Karpas-422 (cell line): ENCODE data around the gene ALS2CL. TPM values are rescaled to one million over a fixed set of nuclear protein-coding genes. Genes with fewer than 3 reads are reported as not detected.

Experiments
- DNase-seq: peaks from one replicate; pipeline ENCODE4 v3.0.0-alpha.2; 2015
- H2AFZ ChIP-seq: fragments of 200-600 bp; sonication (generic); 2 replicates; pipeline ENCODE4 v1.6.1; 2014; ENCODE audit warnings: antibody characterized with exemption, low read length, mixed read lengths
- H3K27ac ChIP-seq: fragments of 200-600 bp; sonication (generic); 2 replicates; pipeline ENCODE4 v1.5.1; 2014; ENCODE audit warnings: mild to moderate bottlenecking, low read length, moderate library complexity
- H3K27me3 ChIP-seq: fragments of 200-600 bp; sonication (generic); 2 replicates; pipeline ENCODE4 v1.6.1; 2014; ENCODE audit warnings: low read length, mixed read lengths
- H3K36me3 ChIP-seq: fragments of 200-600 bp; sonication (generic); 2 replicates; pipeline ENCODE4 v1.6.1; 2014; ENCODE audit warnings: low read length, mixed read lengths; ENCODE audit not compliant: insufficient read depth
- H3K4me1 ChIP-seq: fragments of 200-600 bp; sonication (generic); 2 replicates; pipeline ENCODE4 v1.6.1; 2014; ENCODE audit warnings: mild to moderate bottlenecking, low read length, mixed read lengths
- H3K4me2 ChIP-seq: fragments of 200-600 bp; sonication (generic); 2 replicates; pipeline ENCODE4 v1.6.1; 2014; ENCODE audit warnings: low read length, low read depth, mild to moderate bottlenecking; ENCODE audit not compliant: poor library complexity, severe bottlenecking
- H3K4me3 ChIP-seq: fragments of 200-600 bp; sonication (generic); 2 replicates; pipeline ENCODE4 v1.5.1; 2014; ENCODE audit warnings: mild to moderate bottlenecking, antibody characterized with exemption, low read length, mixed read lengths
- H3K79me2 ChIP-seq: fragments of 200-600 bp; sonication (generic); 2 replicates; pipeline ENCODE4 v1.6.1; 2014; ENCODE audit warnings: mild to moderate bottlenecking, low read length, mixed read lengths
- H3K9ac ChIP-seq: fragments of 200-600 bp; sonication (generic); 2 replicates; pipeline ENCODE4 v1.6.0; 2014; ENCODE audit warnings: low read length
- H3K9me2 ChIP-seq: fragments of 200-600 bp; sonication (generic), shearing (Covaris generic); replicated peaks from 2 replicates; pipeline ENCODE4 v1.6.0; 2014; ENCODE audit warnings: mild to moderate bottlenecking, low read length, moderate library complexity; ENCODE audit not compliant: insufficient read depth
- H3K9me3 ChIP-seq: fragments of 300-700, 200-600 bp; sonication (generic); 2 replicates; pipeline ENCODE4 v1.6.1; 2014; ENCODE audit warnings: low read length, mixed read lengths
- H4K20me1 ChIP-seq: fragments of 200-600 bp; sonication (generic); 2 replicates; pipeline ENCODE4 v1.6.1; 2014; ENCODE audit warnings: mild to moderate bottlenecking, antibody characterized with exemption, low read length, low read depth; ENCODE audit not compliant: insufficient read depth
- total RNA-seq: library from RNA; depleted of rRNA; stranded (reverse); fragments of >200 nt; shearing (Covaris generic); gene quantifications from 2 replicates; pipeline ENCODE4 v1.2.3, GENCODE V29; 2014; ENCODE audit warnings: low replicate concordance

ALS2CL gene
- total RNA-seq, 1 experiment from 2014 or later = not detected

- Histone ChIP-seq H3K27me3 (no peaks in the 10 kb centered on the region), H3K9me2 (no peaks in the 10 kb centered on the region), H3K4me1 (0 out of 2 replicates have a peak, but pooled peaks cover 2% of the 10 kb centered on the region), H3K4me3 (no peak overlapping the region), H3K36me3 (no peaks in the 10 kb centered on the region), H3K79me2 (no peaks in the 10 kb centered on the region), H3K9me3 (no peaks in the 10 kb centered on the region), H2AFZ (no peak overlapping the region), H4K20me1 (no peaks in the 10 kb centered on the region), H3K4me2 (no peak overlapping the region), H3K27ac (no peak overlapping the region), H3K9ac (no peak overlapping the region)
- DNase-seq = no peak
Observed at GRCh38 chr3:46731795-46732194, 38.3 kb upstream of the ALS2CL start.

DNA sequence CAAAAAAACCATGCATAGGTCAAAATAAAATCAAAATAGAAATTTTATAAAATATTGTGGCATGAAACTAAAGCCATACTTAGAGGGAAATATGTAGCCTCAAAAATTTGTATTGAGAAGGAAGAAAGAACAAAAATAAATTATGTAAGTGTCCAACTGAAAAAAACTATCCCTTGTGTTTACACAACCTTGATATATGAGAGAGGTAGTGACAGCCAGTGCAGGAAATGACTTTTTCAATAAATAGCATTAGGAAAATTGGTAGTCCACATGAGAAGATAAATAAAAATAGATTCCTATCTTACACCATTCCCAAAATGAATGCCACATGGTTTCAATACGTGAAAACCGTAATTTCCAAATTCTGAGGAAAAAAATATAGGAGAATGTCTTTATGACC, 37.3 kb upstream of the ALS2CL start:
- H3K4me3 ChIP-seq = no peak overlapping the region
- H4K20me1 ChIP-seq = no peaks in the 10 kb centered on the region
- no peaks in the 10 kb centered on the region for H3K27me3 ChIP-seq
- 0 out of 2 replicates have a peak, but pooled peaks cover 2% of the 10 kb centered on the region for H3K4me1 ChIP-seq
- H3K27ac ChIP-seq = no peak overlapping the region
- no peak overlapping the region for H3K9ac ChIP-seq
- no peak overlapping the region for H2AFZ ChIP-seq
- H3K79me2 ChIP-seq = no peaks in the 10 kb centered on the region
- no peak for DNase-seq
- H3K4me2 ChIP-seq = no peak overlapping the region
- H3K9me3 ChIP-seq = no peaks in the 10 kb centered on the region
- H3K9me2 ChIP-seq = no peaks in the 10 kb centered on the region
- H3K36me3 ChIP-seq = no peaks in the 10 kb centered on the region

DNA sequence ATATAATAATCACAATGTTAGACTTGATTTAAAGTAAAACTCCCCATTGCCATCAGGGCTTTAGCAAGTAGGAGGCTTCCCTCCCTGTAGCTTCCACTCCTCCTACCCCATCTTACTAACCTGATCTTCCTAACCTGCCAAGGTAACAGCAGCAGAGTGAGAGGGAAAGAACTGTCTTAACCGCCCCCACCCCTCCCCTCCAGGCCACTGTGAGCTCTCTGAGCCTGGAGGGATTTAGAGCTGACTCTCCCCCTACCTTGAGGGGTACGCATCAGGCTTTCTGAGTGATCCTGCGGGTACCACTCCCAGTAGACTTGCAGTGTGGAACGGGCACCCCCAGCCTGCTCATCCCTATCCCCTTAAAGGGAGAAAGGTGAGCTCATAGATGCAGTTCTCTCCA, 35.6 kb upstream of the ALS2CL start:
- Histone ChIP-seq H3K27me3 (no peaks in the 10 kb centered on the region), H3K9ac (no peak overlapping the region), H3K4me2 (no peak overlapping the region), H3K9me3 (no peaks in the 10 kb centered on the region), H3K4me1 (0 out of 2 replicates have a peak, but pooled peaks cover 2% of the 10 kb centered on the region), H3K27ac (no peak overlapping the region), H2AFZ (no peak overlapping the region), H4K20me1 (no peaks in the 10 kb centered on the region), H3K4me3 (no peak overlapping the region), H3K9me2 (no peaks in the 10 kb centered on the region), H3K79me2 (no peaks in the 10 kb centered on the region), H3K36me3 (no peaks in the 10 kb centered on the region)
- DNase-seq = no peak

GRCh38 chr3:46725621-46726314, 32.3 kb upstream of the ALS2CL start:
- Histone ChIP-seq H3K9me3 (no peaks in the 10 kb centered on the region), H3K9ac (no peak overlapping the region), H3K9me2 (no peaks in the 10 kb centered on the region), H3K4me2 (no peak overlapping the region), H3K79me2 (no peaks in the 10 kb centered on the region), H3K4me1 (no peaks in the 10 kb centered on the region), H3K27ac (no peak overlapping the region), H4K20me1 (no peaks in the 10 kb centered on the region), H3K4me3 (no peak overlapping the region), H3K27me3 (no peaks in the 10 kb centered on the region), H3K36me3 (no peaks in the 10 kb centered on the region), H2AFZ (no peak overlapping the region)
- DNase-seq = no peak

DNA sequence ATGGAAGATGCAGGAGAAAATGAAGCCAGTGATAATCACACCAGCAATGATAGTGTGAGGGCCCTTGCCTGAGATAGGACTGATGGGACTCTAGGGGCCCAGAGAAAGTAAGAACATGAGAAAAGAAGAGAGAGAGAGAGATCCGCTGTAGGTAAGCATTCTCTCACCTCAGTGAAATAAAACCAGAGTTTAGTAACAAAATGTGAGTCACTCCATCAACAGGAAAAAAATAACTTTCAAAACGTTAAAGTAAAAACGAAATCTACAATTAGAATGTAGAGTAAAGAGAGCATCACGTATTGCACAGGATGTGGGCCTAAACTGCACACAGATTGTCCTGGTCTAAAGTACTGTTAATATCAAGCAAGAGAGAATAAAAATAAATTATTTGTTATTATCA, 30.9 kb upstream of the ALS2CL start:
- Histone ChIP-seq H3K9me2 (no peaks in the 10 kb centered on the region), H3K9ac (no peak overlapping the region), H4K20me1 (no peaks in the 10 kb centered on the region), H3K9me3 (no peaks in the 10 kb centered on the region), H3K4me1 (no peaks in the 10 kb centered on the region), H3K27ac (no peak overlapping the region), H3K27me3 (no peaks in the 10 kb centered on the region), H2AFZ (no peak overlapping the region), H3K4me3 (no peak overlapping the region), H3K4me2 (no peak overlapping the region), H3K79me2 (no peaks in the 10 kb centered on the region), H3K36me3 (no peaks in the 10 kb centered on the region)
- no peak for DNase-seq

DNA sequence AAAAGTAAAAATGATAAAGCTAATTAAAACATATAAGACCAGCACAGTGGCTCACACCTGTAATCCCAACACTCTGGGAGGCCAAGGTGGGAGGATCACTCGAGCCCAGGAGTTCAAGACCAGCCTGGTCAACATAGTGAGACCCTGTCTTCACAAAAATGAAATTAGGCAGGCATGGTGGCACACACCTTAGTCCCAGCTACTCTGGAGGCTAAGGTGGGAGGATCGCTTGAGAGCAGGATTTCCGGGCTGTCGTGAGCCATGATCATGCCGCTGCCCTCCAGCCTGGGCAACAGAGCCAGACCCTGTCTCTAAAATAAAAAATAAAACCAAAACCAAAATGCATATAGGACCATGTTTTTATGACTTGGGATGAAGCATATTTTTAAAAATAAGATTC, 29.0 kb upstream of the ALS2CL start:
- Histone ChIP-seq H3K36me3 (no peaks in the 10 kb centered on the region), H4K20me1 (no peaks in the 10 kb centered on the region), H3K9ac (no peak overlapping the region), H2AFZ (no peak overlapping the region), H3K4me1 (no peaks in the 10 kb centered on the region), H3K79me2 (no peaks in the 10 kb centered on the region), H3K27me3 (no peaks in the 10 kb centered on the region), H3K4me2 (no peak overlapping the region), H3K27ac (no peak overlapping the region), H3K9me2 (no peaks in the 10 kb centered on the region), H3K9me3 (no peaks in the 10 kb centered on the region), H3K4me3 (no peak overlapping the region)
- DNase-seq = no peak

DNA sequence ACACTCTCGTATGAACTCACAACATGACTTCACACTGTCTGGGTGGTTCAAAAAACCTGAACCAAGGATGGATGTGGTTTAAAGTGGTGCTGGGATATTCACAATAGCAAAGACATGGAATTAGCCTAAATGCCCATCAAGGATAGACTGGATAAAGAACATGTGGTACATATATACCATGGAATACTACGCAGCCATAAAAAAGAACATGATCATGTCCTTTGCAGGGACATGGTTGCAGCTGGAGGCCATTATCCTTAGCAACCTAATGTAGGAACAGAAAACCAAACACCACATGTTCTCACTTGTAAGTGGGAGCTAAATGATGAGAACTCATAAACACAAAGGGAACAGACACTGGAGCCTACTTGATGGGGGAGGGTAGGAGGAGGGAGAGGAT, 27.5 kb upstream of the ALS2CL start:
- no peaks in the 10 kb centered on the region for H3K4me1 ChIP-seq
- H3K4me3 ChIP-seq = no peak overlapping the region
- no peaks in the 10 kb centered on the region for H4K20me1 ChIP-seq
- no peaks in the 10 kb centered on the region for H3K27me3 ChIP-seq
- no peaks in the 10 kb centered on the region for H3K9me2 ChIP-seq
- no peak overlapping the region for H3K4me2 ChIP-seq
- H3K9me3 ChIP-seq = no peaks in the 10 kb centered on the region
- no peaks in the 10 kb centered on the region for H3K36me3 ChIP-seq
- no peak for DNase-seq
- no peaks in the 10 kb centered on the region for H3K79me2 ChIP-seq
- no peak overlapping the region for H2AFZ ChIP-seq
- no peak overlapping the region for H3K27ac ChIP-seq
- H3K9ac ChIP-seq = no peak overlapping the region

GRCh38 chr3:46719735-46720271, 26.3 kb upstream of the ALS2CL start:
- no peaks in the 10 kb centered on the region for H3K4me1 ChIP-seq
- H4K20me1 ChIP-seq = no peaks in the 10 kb centered on the region
- H3K36me3 ChIP-seq = no peaks in the 10 kb centered on the region
- no peak for DNase-seq
- H3K27me3 ChIP-seq = no peaks in the 10 kb centered on the region
- H3K9me2 ChIP-seq = no peaks in the 10 kb centered on the region
- no peak overlapping the region for H2AFZ ChIP-seq
- no peak overlapping the region for H3K4me3 ChIP-seq
- H3K9ac ChIP-seq = no peak overlapping the region
- H3K27ac ChIP-seq = no peak overlapping the region
- H3K79me2 ChIP-seq = no peaks in the 10 kb centered on the region
- no peaks in the 10 kb centered on the region for H3K9me3 ChIP-seq
- no peak overlapping the region for H3K4me2 ChIP-seq
